Hippocampal formation (tissue), 2 donors: ENCODE results near the gene VWA8.
"Not testable (repeated sequence)": the region's sequence is repeated elsewhere in the genome, so short reads cannot be mapped to it uniquely, and the experiment has no call there.

Source experiments
- DNase-seq, 2 donors: peaks; one replicate each; lab custom pipeline; 2025; lab: John Stamatoyannopoulos, UW

Gene VWA8

GRCh38 chr13:41966671-41967070 lies 5.8 kb upstream of the VWA8 start:
- DNase-seq = no peak

DNA sequence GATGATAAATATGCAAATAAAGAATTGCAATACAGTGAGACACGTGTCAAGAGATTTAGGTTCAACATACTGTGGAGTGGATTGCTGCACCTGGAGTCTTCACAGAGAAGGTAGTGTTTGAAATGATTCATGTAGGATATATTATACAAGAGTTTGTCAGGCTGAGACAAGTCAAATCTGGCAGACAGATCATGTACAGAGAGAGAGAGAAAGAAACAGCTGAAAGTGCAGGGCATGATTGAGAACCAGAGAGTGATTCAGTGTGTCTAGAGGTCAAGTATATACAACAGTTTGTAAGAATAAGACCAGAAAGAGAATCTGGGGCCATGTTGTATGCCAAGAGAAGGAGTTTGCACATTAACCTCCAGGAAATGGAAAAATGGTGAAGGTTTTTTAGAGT lies 2.1 kb upstream of the VWA8 start:
- DNase-seq = no peak

DNA sequence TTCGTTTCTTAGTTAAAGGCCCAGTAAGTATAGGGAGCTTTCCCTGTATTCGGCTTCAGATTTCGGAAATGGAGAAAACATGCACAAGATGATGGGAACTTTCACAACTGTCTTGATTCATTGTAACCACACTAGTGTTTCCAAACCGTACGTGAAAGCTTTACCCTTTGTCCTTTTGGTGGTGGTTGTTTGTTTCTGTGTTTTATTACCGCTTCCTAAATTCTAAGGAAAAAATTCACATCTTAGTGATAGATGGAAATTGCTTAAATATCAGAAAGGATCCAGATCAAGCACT lies 504 bp upstream of the VWA8 start:
- no peak for DNase-seq

DNA sequence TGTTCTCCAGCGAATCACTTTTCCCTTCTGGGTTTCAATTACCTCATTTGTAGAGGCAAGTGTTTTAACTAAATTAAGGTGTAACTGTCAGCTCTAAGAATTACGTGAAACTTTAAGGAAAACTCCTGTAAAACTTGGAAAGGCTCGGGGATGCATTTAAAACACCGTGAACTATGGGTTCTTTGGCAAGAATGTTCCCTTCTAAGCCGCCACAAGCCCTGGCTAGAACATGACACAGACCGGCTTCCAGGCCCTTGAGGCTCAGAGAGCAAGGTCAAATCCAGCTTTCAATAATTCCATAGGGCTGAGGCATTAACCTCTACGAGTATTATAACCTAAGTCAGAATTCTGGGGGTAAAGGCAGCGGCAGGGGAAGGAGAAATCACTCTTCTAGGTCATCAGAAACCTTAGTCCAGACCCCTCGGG lies 685 bp downstream of the VWA8 start:
- DNase-seq = no peak

DNA sequence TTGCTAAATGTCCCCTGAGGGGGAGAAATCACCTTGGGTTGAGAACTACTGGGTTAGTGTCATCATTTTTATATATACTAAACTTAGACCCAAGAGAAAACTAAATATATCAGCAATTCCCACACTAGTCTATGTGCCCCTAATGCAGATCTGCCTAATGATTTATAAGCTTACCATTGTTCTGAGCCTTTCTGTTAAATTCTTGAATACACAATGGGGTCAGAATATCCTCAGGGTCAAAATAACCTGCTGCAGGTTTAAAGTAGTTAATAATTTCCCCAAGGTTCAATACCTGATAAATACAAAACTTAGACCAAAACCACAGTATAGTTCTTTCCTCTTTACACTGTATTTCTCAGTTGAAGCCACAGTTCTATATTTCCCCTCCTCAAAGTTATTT lies 4.6 kb downstream of the VWA8 start:
- no peak for DNase-seq

GRCh38 chr13:41955605-41956004 lies 5.3 kb downstream of the VWA8 start:
- no peak for DNase-seq

GRCh38 chr13:41954226-41954625 lies 6.7 kb downstream of the VWA8 start:
- DNase-seq = no peak

- no peak for DNase-seq
These were observed 8.2 kb downstream of the VWA8 start for GRCh38 chr13:41952749-41953148.

GRCh38 chr13:41949104-41949503 lies 11.8 kb downstream of the VWA8 start:
- DNase-seq = not testable (repeated sequence)

- DNase-seq = no peak
These were observed 15.0 kb downstream of the VWA8 start for GRCh38 chr13:41945926-41946325.

- no peak for DNase-seq
These were observed 16.1 kb downstream of the VWA8 start for GRCh38 chr13:41944635-41945397.

- DNase-seq = no peak
These were observed 16.7 kb downstream of the VWA8 start for GRCh38 chr13:41944229-41944628.

- DNase-seq = no peak
These were observed 18.3 kb downstream of the VWA8 start for GRCh38 chr13:41942462-41943094.

- DNase-seq = no peak
These were observed 19.7 kb downstream of the VWA8 start for GRCh38 chr13:41941174-41941573.

DNA sequence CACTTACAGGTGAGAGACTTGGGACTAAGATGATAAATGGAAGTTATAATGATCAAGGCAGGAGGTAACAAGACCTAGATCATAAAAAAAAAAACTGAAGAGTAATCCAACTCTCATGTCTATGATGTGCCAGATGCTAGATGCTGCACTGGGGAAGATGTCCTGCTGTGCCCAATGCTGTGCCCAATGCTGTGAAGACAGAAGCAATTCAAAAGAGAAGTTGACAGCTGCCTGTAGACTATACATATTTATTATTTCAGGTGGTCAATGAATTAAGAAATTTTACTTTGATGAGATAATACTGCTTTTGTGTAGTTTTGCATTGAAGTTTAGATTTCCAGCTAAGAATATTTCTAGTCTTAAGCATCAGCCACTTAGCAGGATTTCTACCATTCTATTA lies 21.5 kb downstream of the VWA8 start:
- no peak for DNase-seq

DNA sequence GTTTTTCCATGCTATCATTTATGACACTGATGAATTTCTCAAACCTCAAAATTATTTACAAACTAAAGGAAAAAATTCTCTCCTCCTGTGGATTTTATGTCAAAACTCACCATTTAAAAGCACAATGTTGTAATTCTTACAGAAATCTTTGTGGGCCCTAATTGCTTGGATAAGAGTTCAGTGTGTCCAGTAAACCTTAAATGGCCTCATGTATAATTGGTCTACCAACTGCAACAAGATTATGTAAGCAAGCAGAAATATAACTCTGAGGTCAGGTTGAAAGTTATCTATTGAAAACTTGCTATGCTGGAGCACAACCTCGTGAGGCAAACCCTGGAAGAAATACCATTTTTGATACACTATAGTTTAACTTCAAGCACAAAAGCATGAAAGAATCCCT lies 22.0 kb downstream of the VWA8 start:
- no peak for DNase-seq

DNA sequence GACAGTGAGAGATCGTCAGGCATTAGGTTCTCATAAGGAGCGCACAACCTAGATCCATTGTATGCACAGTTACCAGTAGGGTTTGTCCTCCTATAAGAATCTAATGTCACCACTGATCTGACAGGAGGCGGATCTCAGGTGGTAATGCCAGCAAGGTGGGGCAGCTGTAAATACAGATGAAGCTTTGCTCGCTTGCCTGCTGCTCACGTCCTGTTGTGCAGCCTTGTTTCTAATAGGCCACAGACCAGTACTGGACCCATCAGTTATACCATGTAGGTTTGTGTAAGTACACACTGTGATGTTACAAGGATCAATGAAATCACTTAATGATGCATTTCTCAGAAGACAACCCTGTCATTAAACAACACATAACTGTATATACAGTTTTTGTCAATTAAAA lies 23.5 kb downstream of the VWA8 start:
- no peak for DNase-seq

- DNase-seq = no peak
These were observed 25.4 kb downstream of the VWA8 start for GRCh38 chr13:41935501-41935900.

DNA sequence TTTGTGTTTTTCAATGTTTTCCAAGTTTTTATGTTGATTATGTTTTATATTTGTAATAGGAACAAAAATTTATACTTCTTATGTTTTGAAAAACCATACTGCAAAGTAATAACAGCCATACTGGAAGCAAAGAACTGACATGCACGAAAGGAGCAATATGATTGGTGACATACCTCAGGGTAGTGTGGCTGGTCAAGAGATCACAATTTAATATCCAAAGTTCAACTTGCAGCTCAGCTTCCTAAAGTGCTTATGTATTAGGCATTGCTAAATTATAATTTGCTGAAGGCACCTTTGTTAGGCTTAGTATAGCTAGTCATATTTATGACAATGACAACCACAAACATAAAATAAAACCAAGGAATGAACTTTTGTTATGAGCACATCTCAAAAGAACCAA lies 25.9 kb downstream of the VWA8 start:
- DNase-seq = no peak

DNA sequence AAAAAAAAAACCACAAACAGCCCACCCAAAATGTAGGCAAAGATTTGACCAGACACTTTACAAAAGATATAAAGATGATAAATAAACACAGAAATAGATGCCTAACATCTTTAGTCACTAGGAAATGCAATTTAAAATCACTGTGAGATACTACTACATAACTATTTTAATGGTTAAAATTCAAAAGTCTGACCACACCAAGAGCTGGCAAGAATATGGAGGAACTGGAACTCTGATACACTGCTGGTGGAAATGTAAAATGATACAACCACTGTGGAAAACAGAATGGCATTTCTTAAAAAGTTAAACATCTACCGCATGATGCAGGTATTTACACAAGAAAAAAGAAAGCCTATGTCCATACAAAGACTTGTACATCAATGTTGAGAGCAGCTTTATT lies 26.8 kb downstream of the VWA8 start:
- no peak for DNase-seq

DNA sequence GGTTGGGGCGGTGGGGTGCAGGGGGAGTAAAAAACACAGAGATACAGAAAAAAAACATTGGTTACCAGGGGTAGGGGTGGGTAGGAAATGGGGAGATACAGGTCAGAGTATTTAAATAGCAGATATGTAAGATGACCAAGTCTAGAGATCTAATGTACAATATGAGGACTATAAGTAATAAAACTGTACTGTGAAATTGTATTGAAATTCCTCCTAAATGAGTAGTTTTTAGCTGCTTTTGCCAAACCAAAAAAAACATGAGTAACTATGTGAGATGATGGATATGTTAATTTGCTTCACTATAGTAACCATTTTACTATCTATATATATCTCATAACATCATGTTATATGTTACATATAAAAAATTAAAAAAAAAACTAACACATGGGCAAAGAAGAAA lies 29.6 kb downstream of the VWA8 start:
- no peak for DNase-seq

DNA sequence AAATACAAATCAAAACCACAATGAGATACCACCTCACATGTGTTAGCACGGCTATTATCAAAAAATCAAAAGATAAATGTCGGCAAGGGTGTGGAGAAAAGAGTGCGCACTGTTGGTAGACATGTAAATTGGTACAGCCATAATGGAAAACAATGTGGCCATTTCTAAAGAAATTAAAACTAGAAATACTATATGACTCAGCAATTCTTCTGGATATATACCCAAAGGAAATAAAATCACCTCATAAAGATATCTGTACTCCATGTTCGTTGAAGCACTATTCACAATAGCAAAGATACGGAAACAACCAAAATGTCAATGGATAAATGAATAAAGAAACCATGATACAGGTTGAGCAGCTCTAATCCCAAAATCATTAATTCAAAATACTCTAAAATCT lies 30.8 kb downstream of the VWA8 start:
- no peak for DNase-seq

DNA sequence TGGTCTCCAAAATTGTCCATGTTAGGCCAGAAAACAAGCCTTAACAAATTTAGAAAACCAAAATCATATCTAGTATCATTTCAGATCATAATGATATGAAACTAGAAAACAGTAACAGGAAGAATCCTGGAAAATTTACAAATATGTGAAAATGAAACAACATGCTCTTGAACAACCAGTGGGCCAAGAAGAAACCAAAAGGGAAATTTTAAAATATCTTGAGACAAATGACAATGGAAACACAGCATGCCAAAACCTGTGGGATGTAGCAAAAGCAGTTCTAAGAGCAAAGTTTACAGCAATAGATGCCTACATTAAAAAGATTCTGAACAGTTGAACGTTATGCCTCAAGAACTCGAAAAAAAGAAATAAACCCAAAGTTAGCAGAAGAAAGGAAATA lies 32.6 kb downstream of the VWA8 start:
- DNase-seq = no peak

- DNase-seq = no peak
These were observed 35.9 kb downstream of the VWA8 start for GRCh38 chr13:41925014-41925413.
